ENCODE measurements around the gene TMEM184B. TPM values are rescaled to one million over a fixed set of nuclear protein-coding genes. Genes with fewer than 3 reads are reported as not detected.

Gene TMEM184B
- total and polyA plus RNA-seq, 8 donors, result 11.6 to 30.5 (median 18.6) TPM

DNA sequence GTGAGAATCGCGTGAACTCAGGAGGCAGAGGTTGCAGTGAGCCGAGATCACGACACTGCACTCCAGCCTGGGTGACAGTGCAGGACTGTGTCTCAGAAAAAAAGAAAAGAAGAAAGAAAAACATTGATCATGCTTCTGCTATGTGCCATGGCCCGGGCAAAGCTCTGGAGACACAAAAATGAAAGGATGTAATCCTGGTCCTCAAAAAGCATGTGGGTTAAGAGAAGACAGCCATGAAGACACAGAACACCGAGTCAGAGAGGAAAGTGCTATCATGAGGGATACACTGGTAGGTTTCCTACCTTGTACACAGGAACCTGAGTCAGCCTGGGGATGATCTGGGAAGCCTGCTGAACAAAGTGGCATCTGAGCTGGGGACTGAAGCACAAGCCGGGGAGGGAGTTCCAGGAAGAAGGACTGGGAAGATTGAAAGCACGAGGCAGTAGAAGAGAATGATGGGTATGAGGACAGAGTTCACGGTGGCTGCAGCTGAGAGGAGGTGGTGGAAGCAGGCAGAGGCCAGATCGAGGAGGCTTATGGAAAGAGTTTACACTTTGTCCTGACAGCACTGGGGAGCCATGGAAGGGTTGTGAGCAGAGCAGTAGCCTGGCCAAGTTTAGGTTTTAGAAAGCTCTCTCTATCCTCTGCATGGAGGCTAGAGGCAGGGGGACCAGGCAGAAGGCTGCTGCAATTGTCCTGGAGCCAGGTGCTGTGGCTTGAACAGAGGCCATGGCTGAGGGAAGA lies 80.9 kb downstream of the TMEM184B start:
- FAIRE-seq (no peak), ATAC-seq (no peak), DNase-seq (no peak)
- TF ChIP-seq, protein P1, sequence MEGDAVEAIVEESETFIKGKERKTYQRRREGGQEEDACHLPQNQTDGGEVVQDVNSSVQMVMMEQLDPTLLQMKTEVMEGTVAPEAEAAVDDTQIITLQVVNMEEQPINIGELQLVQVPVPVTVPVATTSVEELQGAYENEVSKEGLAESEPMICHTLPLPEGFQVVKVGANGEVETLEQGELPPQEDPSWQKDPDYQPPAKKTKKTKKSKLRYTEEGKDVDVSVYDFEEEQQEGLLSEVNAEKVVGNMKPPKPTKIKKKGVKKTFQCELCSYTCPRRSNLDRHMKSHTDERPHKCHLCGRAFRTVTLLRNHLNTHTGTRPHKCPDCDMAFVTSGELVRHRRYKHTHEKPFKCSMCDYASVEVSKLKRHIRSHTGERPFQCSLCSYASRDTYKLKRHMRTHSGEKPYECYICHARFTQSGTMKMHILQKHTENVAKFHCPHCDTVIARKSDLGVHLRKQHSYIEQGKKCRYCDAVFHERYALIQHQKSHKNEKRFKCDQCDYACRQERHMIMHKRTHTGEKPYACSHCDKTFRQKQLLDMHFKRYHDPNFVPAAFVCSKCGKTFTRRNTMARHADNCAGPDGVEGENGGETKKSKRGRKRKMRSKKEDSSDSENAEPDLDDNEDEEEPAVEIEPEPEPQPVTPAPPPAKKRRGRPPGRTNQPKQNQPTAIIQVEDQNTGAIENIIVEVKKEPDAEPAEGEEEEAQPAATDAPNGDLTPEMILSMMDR (IDR thresholded peaks at IDR 0.05), result no peak
- intact Hi-C loops (cut with DNase I), result no loop called here
- H3K4me3 ChIP-seq, result no peak overlapping the region
- H3K4me1 ChIP-seq, result peaks cover 7 to 17% (median 13%) of the 10 kb centered on the region in 3 donors
- H3K27me3 ChIP-seq, result no peaks in the 10 kb centered on the region
- H3K27ac ChIP-seq, result no peak overlapping the region
- H3K36me3 ChIP-seq, result no peaks in the 10 kb centered on the region
- WGBS, 2 donors, result 83 to 91% methylated on average over 10 of the region's 10 CpGs
- H3K9me3 ChIP-seq, result no peaks in the 10 kb centered on the region

DNA sequence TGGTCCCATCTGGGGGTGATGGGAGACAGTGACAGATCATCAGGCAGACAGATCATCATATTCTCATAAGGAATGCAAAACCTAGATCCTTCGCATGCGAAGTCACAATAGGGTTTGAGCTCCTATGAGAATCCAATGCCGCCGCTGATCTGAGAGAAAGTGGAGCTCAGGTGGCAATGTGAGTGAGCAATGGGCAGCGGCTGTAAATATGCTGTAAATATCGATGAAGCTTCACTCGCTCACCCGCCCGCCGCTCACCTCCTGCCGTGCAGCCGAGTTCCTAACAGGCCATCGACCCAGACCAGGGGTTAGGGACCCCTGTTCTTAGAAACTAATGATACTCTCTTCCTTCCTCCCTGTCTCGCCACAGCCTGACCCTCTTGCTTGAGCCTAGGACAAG lies 81.8 kb downstream of the TMEM184B start:
- TF ChIP-seq, protein P1 (IDR thresholded peaks at IDR 0.05), result no peak
- Histone ChIP-seq H3K27ac (no peak overlapping the region), H3K9me3 (no peaks in the 10 kb centered on the region), H3K27me3 (no peaks in the 10 kb centered on the region), H3K4me1 (peaks cover 7 to 21% (median 13%) of the 10 kb centered on the region in 3 donors), H3K36me3 (no peaks in the 10 kb centered on the region), H3K4me3 (no peak overlapping the region)
- no peak for ATAC-seq
- no peak for DNase-seq
- intact Hi-C loops (cut with DNase I), result no loop called here
- 93 to 94% methylated on average over 14 of the region's 14 CpGs for WGBS, 2 donors
- no peak for FAIRE-seq

DNA sequence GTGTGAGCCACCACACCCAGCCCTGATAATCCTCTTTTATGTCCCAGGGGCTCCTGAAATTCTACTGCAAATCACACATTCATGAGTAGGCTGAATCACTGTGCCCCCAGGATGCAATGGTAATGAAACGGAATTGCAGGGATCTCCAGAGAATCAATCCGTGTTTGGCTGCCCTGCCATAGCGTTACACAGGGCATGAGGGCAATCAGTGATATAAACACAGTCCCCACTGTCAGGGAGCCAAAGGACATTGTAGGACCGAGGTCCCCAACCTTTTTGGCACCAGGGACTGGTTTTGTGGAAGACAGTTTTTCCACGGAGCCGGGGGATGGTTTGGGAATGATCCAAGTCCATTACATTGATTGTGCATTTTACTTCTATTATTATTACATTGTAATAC lies 82.2 kb downstream of the TMEM184B start:
- Histone ChIP-seq H3K36me3 (no peaks in the 10 kb centered on the region), H3K4me1 (peaks cover 7 to 21% (median 13%) of the 10 kb centered on the region in 3 donors), H3K27me3 (no peaks in the 10 kb centered on the region), H3K4me3 (no peak overlapping the region), H3K27ac (no peak overlapping the region), H3K9me3 (no peaks in the 10 kb centered on the region)
- ATAC-seq (no peak), FAIRE-seq (no peak), DNase-seq (no peak)
- intact Hi-C loops (cut with DNase I), result no loop called here
- whole genome bisulfite sequencing, 2 donors, result 63 to 67% methylated on average over 6 of the region's 6 CpGs
- TF ChIP-seq, protein P1 (IDR thresholded peaks at IDR 0.05), result no peak

DNA sequence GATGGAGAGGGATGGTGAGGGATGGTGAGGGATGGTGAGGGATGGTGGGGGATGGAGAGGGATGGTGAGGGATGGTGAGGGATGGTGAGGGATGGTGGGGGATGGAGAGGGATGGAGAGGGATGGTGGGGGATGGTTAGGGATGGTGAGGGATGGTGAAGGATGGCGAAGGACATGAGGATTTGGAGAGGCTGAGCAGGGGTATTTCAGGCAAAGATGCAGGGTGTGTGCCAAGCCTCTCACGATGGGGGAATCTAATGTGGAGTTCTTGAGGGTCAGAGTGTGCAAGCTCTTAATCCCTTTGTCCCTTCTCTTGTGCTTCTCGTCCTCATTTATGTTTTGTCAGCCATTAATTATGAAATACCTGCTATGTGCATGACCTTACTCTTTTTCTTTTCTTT lies 83.7 kb downstream of the TMEM184B start:
- no peak for FAIRE-seq
- TF ChIP-seq, protein P1 (IDR thresholded peaks at IDR 0.05), result no peak

More for the DNA sequence above, 83.7 kb downstream of the TMEM184B start:
- H3K36me3 ChIP-seq, result no peaks in the 10 kb centered on the region
- H3K27me3 ChIP-seq, result no peaks in the 10 kb centered on the region
- DNase-seq, result no peak
- WGBS, 2 donors, result 65 to 74% methylated on average over 3 of the region's 3 CpGs
- H3K4me1 ChIP-seq, result peaks cover 7 to 21% (median 13%) of the 10 kb centered on the region in 3 donors
- H3K27ac ChIP-seq, result no peak overlapping the region
- no peaks in the 10 kb centered on the region for H3K9me3 ChIP-seq
- no peak overlapping the region for H3K4me3 ChIP-seq
- no peak for ATAC-seq
- intact Hi-C loops (cut with DNase I), result no loop called here

Measured in pancreas (tissue), 10 donors.